GM12878 (cell line): ENCODE measurements around the gene CCDC51. TPM values are rescaled to one million over a fixed set of nuclear protein-coding genes. Genes with fewer than 3 reads are reported as not detected.

Experiments used
- ATAC-seq: fragments of 200-7000 bp; cut with Tn5 transposase; 3 replicates; pipeline ENCODE4 v1.9.1; 2020; ENCODE audit warnings: mild to moderate bottlenecking, moderate library complexity
- BruUV-seq: library from RNA; stranded (reverse); fragments of 400-500 nt; replicated peaks from 2 replicates; lab custom pipeline; 2021; lab: Mats Ljungman, UMichigan
- CTCF ChIA-PET: fragments of 300-600 bp; sonication (Branson Sonifier 250); formaldehyde crosslinking; extraction: SDS; loops from one replicate; lab custom pipeline; 2021; ENCODE audit warnings: inconsistent platforms; lab: Yijun Ruan, JAX
- POLR2A ChIA-PET: fragments of 350-600 bp; formaldehyde crosslinking; extraction: SDS; loops from one replicate; lab custom pipeline; 2021; ENCODE audit warnings: inconsistent platforms; lab: Charles Lee
- RAD21 ChIA-PET: fragments of 300-600 bp; sonication (Branson Sonifier 250); formaldehyde crosslinking; loops from one replicate; lab custom pipeline; 2023; ENCODE audit warnings: antibody characterized with exemption; ENCODE audit not compliant: unreplicated experiment; lab: Charles Lee
- SMC1A ChIA-PET: fragments of 300-600 bp; sonication (Branson Sonifier 250); formaldehyde crosslinking; loops from one replicate; lab custom pipeline; 2023; ENCODE audit not compliant: unreplicated experiment, uncharacterized antibody; lab: Charles Lee
- DNase-seq: peaks from one replicate; pipeline ENCODE4 v3.0.0-alpha.2; 2011; ENCODE audit warnings: low read depth, low spot score
- FAIRE-seq: peaks from 3 replicates; lab custom pipeline; 2011; peaks lifted over from hg19 to GRCh38; lab: Jason Lieb, UNC
- H2AFZ ChIP-seq: 2 replicates; pipeline ENCODE4 v1.6.0; 2011; ENCODE audit warnings: low read depth, low read length, control low read depth; ENCODE audit not compliant: control insufficient read depth
- H3K27ac ChIP-seq: 2 replicates; pipeline ENCODE4 v1.5.1; 2011; ENCODE audit warnings: control low read depth; ENCODE audit not compliant: control insufficient read depth, insufficient read depth
- H3K27me3 ChIP-seq, 2 experiments: replicated peaks in 1 of 2; 2 replicates each; pipeline versions ENCODE4 v1.6.0 to v1.6.1; 2011; ENCODE audit warnings: low read length in 1 of 2; ENCODE audit not compliant: control insufficient read depth in 2 of 2, insufficient read depth in 2 of 2
- H3K36me3 ChIP-seq, 2 experiments: 2 replicates each; pipeline ENCODE4 v1.5.1; 2011; ENCODE audit warnings: low read length in 1 of 2; ENCODE audit not compliant: control insufficient read depth in 2 of 2, insufficient read depth in 2 of 2
- H3K4me1 ChIP-seq: 2 replicates; pipeline ENCODE4 v1.6.1; 2011; ENCODE audit warnings: mild to moderate bottlenecking, low read length, moderate library complexity, mixed read lengths; ENCODE audit not compliant: control insufficient read depth, insufficient read depth
- H3K4me2 ChIP-seq: 2 replicates; pipeline ENCODE4 v1.6.0; 2011; ENCODE audit warnings: control low read depth; ENCODE audit not compliant: control insufficient read depth, insufficient read depth
- H3K4me3 ChIP-seq: fragments of 200-600 bp; sonication (generic); 2 replicates; pipeline ENCODE4 v1.5.1; 2016
- H3K79me2 ChIP-seq: 2 replicates; pipeline ENCODE4 v1.6.0; 2011; ENCODE audit warnings: low read length; ENCODE audit not compliant: control insufficient read depth, insufficient read depth
- H3K9ac ChIP-seq: 2 replicates; pipeline ENCODE4 v1.8.0; 2011; ENCODE audit warnings: low read length, control low read depth, mixed read lengths; ENCODE audit not compliant: control insufficient read depth, insufficient read depth
- H3K9me3 ChIP-seq: replicated peaks from 3 replicates; pipeline ENCODE4 v1.5.1; 2011; ENCODE audit warnings: mild to moderate bottlenecking, low read length; ENCODE audit not compliant: control insufficient read depth, insufficient read depth
- H4K20me1 ChIP-seq: 2 replicates; pipeline ENCODE4 v1.6.0; 2011; ENCODE audit not compliant: control insufficient read depth, insufficient read depth
- BCLAF1 ChIP-seq: fragments of 450-650 bp; IDR thresholded peaks from 2 replicates; pipeline ENCODE4 v1.6.1; 2017; ENCODE audit warnings: antibody characterized with exemption, mild to moderate bottlenecking, moderate library complexity
- CHD4 ChIP-seq: fragments of 200-600 bp; sonication (generic); IDR thresholded peaks from 2 replicates; pipeline ENCODE4 v1.6.1; 2016; ENCODE audit warnings: mild to moderate bottlenecking
- EED ChIP-seq: sonication (generic); IDR thresholded peaks from 2 replicates; pipeline ENCODE4 v1.6.1; 2016; ENCODE audit warnings: antibody characterized with exemption, low read depth
- ELK1 ChIP-seq: IDR thresholded peaks from 2 replicates; pipeline ENCODE4 v1.6.1; 2012; ENCODE audit warnings: low read depth, low read length, improper control_type of control experiment
- GATAD2B ChIP-seq: fragments of 450-650 bp; conservative IDR thresholded peaks from 2 replicates; pipeline ENCODE4 v1.6.1; 2017; ENCODE audit warnings: low read depth, mild to moderate bottlenecking, moderate library complexity
- HDAC2 ChIP-seq: fragments of 200-600 bp; sonication (generic); IDR thresholded peaks from 2 replicates; pipeline ENCODE4 v1.6.1; 2017
- IRF4 ChIP-seq: IDR thresholded peaks from 2 replicates; pipeline ENCODE4 v1.6.1; 2011; ENCODE audit warnings: low read depth, low read length
- JUNB ChIP-seq: IDR thresholded peaks from 2 replicates; pipeline ENCODE4 v1.6.1; 2016; ENCODE audit warnings: antibody characterized with exemption, mild to moderate bottlenecking
- MXI1 ChIP-seq: fragments of 150-350 bp; IDR thresholded peaks from 2 replicates; pipeline ENCODE4 v1.6.1; 2011; ENCODE audit warnings: low read depth, mild to moderate bottlenecking, inconsistent platforms, low read length, improper control_type of control experiment
- MYC ChIP-seq: IDR thresholded peaks from 2 replicates; pipeline ENCODE4 v1.6.1; 2011; ENCODE audit warnings: mild to moderate bottlenecking, low read length, moderate library complexity, inconsistent platforms; ENCODE audit not compliant: insufficient read depth, insufficient replicate concordance, insufficient read length, severe bottlenecking
- POLR2AphosphoS2 ChIP-seq: IDR thresholded peaks from 2 replicates; pipeline ENCODE4 v1.6.1; 2011; ENCODE audit warnings: low read depth, mild to moderate bottlenecking, low read length, improper control_type of control experiment, moderate library complexity
- RELA ChIP-seq: fragments of 450-650 bp; IDR thresholded peaks from 2 replicates; pipeline ENCODE4 v1.8.0; 2014; ENCODE audit warnings: borderline replicate concordance; ENCODE audit not compliant: partially characterized antibody
- SIX5 ChIP-seq: IDR thresholded peaks from 2 replicates; pipeline ENCODE4 v1.6.1; 2011; ENCODE audit warnings: mild to moderate bottlenecking, low read depth, low read length, moderate library complexity; ENCODE audit not compliant: severe bottlenecking
- SREBF2 ChIP-seq: IDR thresholded peaks from 2 replicates; pipeline ENCODE4 v1.6.1; 2012; ENCODE audit warnings: mild to moderate bottlenecking, low read length
- SUPT20H ChIP-seq: IDR thresholded peaks from 2 replicates; pipeline ENCODE4 v1.6.1; 2011; ENCODE audit warnings: low read depth, mild to moderate bottlenecking, low read length, moderate library complexity, borderline replicate concordance; ENCODE audit not compliant: control insufficient read depth
- TAF1 ChIP-seq: IDR thresholded peaks from 2 replicates; pipeline ENCODE4 v1.6.1; 2011; ENCODE audit warnings: mild to moderate bottlenecking, low read depth, low read length, borderline replicate concordance
- YBX1 ChIP-seq: fragments of 450-650 bp; IDR thresholded peaks from 2 replicates; pipeline ENCODE4 v1.6.1; 2016; ENCODE audit warnings: antibody characterized with exemption
- ZNF217 ChIP-seq: fragments of 450-650 bp; IDR thresholded peaks from 2 replicates; pipeline ENCODE4 v1.6.1; 2017; ENCODE audit warnings: antibody characterized with exemption, mild to moderate bottlenecking
- ZNF24 ChIP-seq: fragments of 450-650 bp; IDR thresholded peaks from 2 replicates; pipeline ENCODE4 v1.6.1; 2017; ENCODE audit warnings: antibody characterized with exemption, mild to moderate bottlenecking
- WGBS: methylation state at CpG from one replicate; pipeline ENCODE4 v1.1.6; 2016; ENCODE audit warnings: low lambda C conversion rate; ENCODE audit not compliant: insufficient replicate concordance, insufficient coverage; ENCODE audit errors: missing lambda C conversion rate; 5-methylcytosine and 5-hydroxymethylcytosine counted together
- in situ Hi-C: fragments of 300-500 bp; cut with MboI; formaldehyde crosslinking; loops from 9 replicates; pipeline ENCODE4 v1.14.3; 2018; ENCODE audit warnings: mixed read lengths
- intact Hi-C: fragments of 100-400 bp; cut with micrococcal nuclease; formaldehyde crosslinking; loops from one replicate; pipeline ENCODE4 v1.14.2; 2022; ENCODE audit not compliant: unreplicated experiment
- polyA plus RNA-seq, 11 experiments: library from polyadenylated mRNA; depleted of rRNA in 4 of 11; unstranded in 6 of 11; stranded (reverse) in 5 of 11; fragments of >200 nt; fragmentation: Nextera tagmentation in 4 of 11; fragmentation: Illumina TruSeq in 1 of 11; extraction: Ambion mirVana in 4 of 11; extraction: Trizol in 1 of 11; gene quantifications; 1 replicate in 1 of 11; 2 replicates in 10 of 11; pipeline versions ENCODE4 v1.2.1 to v1.2.3, GENCODE V29; 2011 to 2016; ENCODE audit warnings: inconsistent platforms in 2 of 11, missing spikeins in 2 of 11, low read depth in 1 of 11
- total RNA-seq, 4 experiments: library from RNA; depleted of rRNA in 3 of 4; stranded (reverse); fragments of >200 nt in 3 of 4; fragmentation: Illumina TruSeq in 1 of 4; extraction: Trizol in 1 of 4; gene quantifications; 2 replicates each; pipeline versions ENCODE4 v1.2.1 to v1.2.3, GENCODE V29; 2013 to 2021

The CCDC51 gene
- total and polyA plus RNA-seq, 10 of the 15 experiments (the other 5 are each of a cell fraction or from before 2014, with no cell fraction given) = 10.6 to 54.9 (median 28.5) TPM

GRCh38 chr3:48465531-48466378 is 25.8 kb upstream of the CCDC51 start:
- Histone ChIP-seq H2AFZ (peak overlapping the region; percentile 87), H3K79me2 (peaks cover 51% of the 10 kb centered on the region), H3K4me2 (peak overlapping the region; percentile 100), H3K27me3 (no peaks in the 10 kb centered on the region), H3K4me1 (peaks cover 41% of the 10 kb centered on the region), H3K27ac (peak overlapping the region; percentile 96), H3K4me3 (peak overlapping the region; percentile 88), H3K9ac (peak overlapping the region; percentile 97), H4K20me1 (no peaks in the 10 kb centered on the region), H3K36me3 (peaks cover 9 to 14% of the 10 kb centered on the region in 2 experiments; a peak in 3 of 4 replicates), H3K9me3 (no peaks in the 10 kb centered on the region)
- in situ Hi-C loops = no loop called here
- ChIA-PET POLR2A (interaction anchor here (0.6 to 10.0 kb wide), 6 partner anchors 8 to 225 kb away, joined by 3 to 91 read pairs (median 6); partner anchors contain the start of genes CCDC51, PFKFB4, TMA7 and ZNF589), CTCF (interaction anchor here (0.6 to 6.1 kb wide), 9 partner anchors 21 to 197 kb away, joined by 3 to 58 read pairs (median 11); partner anchors contain the start of genes CCDC51, PFKFB4 and TMA7), RAD21 (interaction anchor here (0.5 to 2.5 kb wide), 11 partner anchors 26 to 554 kb away, joined by 3 to 20 read pairs (median 6); partner anchors contain the start of genes CCDC51, NME6, PFKFB4 and SLC26A6), SMC1A (interaction anchor here (0.9 to 4.2 kb wide), 10 partner anchors 25 to 219 kb away, joined by 3 to 22 read pairs (median 5); partner anchors contain the start of genes CCDC51, PFKFB4 and TMA7)
- intact Hi-C loops = loop anchor here (1.0 kb wide), 2 partner anchors 42 to 83 kb away; no protein-coding TSS in a partner anchor
- FAIRE-seq = peak; percentile 85
- no peak for DNase-seq
- no TSS peak for BruUV-seq
- 8% methylated on average over 21 of the region's 21 CpGs for WGBS
- peak; percentile 94 for ATAC-seq
- TF ChIP-seq CHD4 (no peak), SIX5 (no peak), YBX1 (no peak), JUNB (no peak), ZNF217 (no peak), MXI1 (peak; percentile 80), SUPT20H (no peak), RELA (peak; percentile 16), ZNF24 (0 out of 2 replicates have a peak, but pooled peaks have one; percentile 9), HDAC2 (no peak), EED (no peak), TAF1 (peak; percentile 96), MYC (peak; percentile 25), GATAD2B (peak; percentile 68; the same call in 1 of the 2 replicates), SREBF2 (no peak), IRF4 (peak; percentile 80), POLR2AphosphoS2 (peak; percentile 90; the same call in 1 of the 2 replicates), ELK1 (no peak), BCLAF1 (no peak)
